ENCODE measurements around the gene CSTPP1.

CSTPP1 gene

GRCh38 chr11:47165253-47165840 is 228.8 kb downstream of the CSTPP1 start:
- DNase-seq = no peak

DNA sequence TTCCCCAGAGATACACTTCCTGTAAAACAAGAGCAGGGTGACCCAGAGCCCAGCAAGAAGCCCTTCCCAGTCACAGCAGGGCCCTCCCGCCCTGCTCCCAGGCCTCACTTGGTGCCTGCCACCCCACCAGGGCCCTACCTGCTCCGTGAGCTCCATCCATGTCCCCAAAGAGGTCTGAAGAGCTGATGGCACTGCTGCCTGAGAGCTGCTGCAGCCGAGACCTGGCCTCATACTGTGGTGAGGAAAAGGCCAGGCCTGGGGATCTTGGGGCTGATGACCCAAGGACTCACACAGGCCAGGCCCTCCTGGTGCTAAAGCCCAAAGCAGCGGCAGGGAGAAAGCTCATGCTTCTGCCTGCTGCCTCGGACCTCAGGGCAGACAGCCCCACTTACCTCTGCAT is 229.8 kb downstream of the CSTPP1 start:
- DNase-seq = no peak

DNA sequence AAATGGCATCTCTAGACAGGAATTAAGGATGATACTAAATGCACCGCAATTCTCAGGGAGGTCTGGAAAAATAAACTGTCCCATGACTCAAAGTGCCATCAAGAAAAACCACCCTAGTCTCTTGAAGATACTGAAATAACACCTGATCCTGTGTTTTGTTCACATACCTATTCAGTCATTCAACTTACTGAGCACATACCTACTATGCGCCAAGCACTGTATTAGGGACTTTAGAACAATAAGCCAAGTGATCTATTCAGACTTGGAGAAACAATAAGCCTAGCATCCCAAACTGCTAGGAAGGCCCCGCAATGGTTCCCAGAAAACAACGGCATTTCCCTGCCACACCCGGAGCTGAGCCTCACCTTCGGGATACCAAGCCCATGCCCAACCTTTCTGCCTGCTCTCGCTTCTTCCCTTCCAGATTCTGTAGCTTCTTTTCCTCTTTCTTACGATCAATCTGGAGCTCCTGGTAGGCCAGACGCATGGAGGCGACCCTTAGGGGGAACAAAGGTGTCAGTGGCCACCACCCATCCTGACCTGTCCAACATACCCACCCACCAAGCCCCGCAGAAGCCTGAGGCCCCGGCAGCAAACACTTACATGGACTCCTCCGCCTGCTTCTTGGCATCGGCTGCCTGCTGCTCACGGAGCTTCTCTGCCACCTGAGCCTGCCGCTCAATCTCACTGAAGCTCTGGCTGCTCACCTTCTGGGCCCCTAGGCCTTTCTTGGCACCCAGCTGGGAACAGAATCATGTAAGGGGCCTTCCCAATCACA is 234.7 kb downstream of the CSTPP1 start:
- no peak for DNase-seq

DNA sequence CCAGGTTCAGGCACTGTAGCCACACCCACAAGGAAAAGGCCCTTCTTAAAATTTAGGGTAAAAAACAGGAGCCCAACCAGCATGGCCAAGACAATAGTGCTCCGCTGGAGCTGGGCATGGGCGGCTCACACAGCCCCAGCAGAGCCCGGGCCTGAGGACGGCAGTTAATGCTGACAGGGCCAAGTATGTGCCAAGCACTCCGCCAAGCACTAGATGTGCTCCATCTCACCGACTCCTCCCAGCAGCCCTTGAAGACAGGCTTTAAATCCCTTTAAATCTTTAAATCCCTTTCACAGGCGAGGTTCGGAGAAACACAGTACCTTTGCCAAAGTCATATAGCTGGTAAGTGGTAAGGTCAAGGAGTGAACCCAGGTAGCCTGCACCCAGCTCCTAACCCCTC is 235.3 kb downstream of the CSTPP1 start:
- DNase-seq = no peak

DNA sequence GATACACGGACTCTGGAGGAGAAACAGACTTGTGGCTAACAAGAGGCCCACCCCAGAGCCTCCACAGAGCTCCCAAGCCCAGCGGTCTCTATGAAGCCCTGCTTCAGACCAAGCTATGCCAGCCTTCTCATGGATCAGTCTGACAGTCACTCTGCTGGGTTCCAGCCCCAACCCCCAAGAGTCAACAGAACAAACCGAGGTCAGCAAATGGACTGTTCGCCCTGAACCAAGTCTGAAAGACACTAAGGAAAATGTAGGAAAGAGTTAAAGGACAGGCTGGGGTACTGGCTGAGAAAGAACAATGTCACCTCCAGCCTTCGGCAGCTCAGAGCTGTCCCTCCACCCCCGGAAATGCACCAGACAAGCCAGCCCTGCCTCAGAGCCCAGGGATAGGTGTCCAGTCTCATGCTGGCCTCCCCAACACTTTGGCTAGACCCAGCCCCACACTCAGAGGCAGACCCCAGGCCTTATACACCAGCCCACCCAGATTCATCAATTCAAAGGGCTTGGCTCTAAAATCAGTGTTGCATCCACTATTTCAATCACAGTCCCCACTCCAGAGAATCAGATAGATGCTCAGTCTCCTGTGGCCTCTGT is 236.3 kb downstream of the CSTPP1 start:
- no peak for DNase-seq

DNA sequence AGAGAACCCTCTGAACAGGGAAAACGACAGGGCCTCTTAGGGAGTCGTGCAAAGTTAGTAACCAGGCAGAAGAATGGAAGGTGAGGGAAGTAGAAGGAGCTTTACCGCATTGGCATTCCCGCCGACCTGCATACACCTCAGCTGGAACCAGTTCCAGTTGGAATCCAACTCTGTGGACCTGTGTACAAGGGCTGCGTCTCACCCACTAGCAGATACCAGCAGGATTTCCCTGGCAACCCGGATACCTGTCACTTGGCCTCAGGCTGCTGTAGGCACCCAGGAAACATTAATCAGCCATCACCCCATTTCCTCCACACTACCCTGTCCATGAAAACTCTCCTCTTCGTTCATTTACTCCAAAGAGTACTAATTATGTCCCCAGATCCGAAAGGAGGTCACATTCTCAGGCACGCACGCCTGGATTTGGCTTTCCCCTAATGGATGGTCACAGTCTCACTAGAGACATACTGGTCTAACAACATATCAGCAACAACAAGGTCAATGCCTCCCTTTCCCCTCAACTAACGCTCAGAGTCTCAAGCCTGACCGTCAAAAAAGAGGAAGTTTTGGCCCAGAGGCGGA is 239.3 kb downstream of the CSTPP1 start:
- no peak for DNase-seq

DNA sequence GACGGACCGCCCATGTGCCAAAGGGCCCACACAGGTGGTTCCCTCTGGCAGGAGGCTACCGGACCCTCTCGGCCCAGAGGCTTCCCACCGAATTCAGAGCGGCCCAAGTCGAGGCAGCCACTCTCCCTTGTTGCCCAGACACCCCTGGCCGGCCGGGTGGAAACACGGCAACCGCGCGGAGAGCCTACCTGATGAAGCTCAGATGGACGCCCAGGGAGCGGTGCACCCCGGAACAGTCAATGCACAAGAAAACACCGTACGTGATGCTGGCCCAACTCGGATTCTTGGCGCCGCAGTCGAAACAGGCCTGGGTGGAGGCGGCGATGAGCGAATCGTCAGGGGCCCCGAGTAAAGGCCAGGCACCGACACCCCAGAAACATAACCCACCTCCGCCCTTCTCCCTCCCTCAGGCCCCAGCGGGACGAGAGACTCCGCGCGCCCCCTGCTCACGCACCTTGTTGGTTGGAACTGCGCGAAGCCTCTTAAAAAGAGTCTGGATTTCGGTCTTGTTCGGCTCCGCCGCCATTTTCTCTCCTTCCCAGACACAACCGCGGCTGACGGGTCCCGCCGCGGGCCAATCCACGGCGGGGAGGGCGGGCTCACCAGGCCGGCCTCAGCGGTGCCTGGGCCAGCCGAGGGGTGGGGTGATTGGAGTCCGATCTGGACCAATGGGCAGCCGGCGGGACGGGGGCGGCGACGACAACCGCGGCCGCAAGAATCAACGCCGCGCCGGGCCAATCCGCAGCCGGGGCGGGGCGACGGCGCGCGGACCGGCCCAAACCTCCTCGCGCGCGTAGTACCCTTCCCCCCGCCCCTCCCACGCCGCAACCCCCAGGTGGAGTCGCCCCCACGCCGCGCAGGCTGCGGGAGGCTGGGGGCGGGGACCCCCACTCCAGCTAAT is 240.0 kb downstream of the CSTPP1 start, which contains the start of gene ARFGAP2:
Gene ARFGAP2, minus strand, starts transcription at position 552 of the 901 bp plus-strand sequence. Its CDS starts 26 bp downstream, at position 526.
- DNase-seq = peak; percentile 90 to 95 (median 94)

- peak in 5 of 6 experiments; percentile 67 to 94 (median 81) for DNase-seq
Observed at GRCh38 chr11:47177229-47177845, 240.8 kb downstream of the CSTPP1 start.

DNA sequence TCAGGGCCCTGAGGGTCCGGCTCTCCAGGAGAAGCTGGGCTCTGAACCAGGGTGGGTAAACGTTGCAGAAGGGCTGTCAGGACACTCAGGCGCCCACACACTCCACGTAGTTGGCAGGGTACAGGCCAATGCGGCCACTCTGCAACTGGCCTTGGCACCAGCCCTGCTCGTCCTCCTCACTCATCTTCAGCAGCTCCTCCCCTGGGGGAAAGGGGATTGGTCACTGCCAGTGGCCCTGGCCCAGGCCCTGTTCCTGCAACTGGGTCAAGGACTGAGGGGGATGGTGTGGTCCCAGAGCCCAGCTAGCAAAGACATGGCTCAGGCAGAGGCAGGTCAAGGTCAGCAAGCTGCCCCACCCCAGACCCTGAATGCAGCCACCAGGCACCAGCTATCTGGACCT is 241.3 kb downstream of the CSTPP1 start:
- no peak for DNase-seq

GRCh38 chr11:47178316-47178715 is 241.8 kb downstream of the CSTPP1 start:
- no peak for DNase-seq

DNA sequence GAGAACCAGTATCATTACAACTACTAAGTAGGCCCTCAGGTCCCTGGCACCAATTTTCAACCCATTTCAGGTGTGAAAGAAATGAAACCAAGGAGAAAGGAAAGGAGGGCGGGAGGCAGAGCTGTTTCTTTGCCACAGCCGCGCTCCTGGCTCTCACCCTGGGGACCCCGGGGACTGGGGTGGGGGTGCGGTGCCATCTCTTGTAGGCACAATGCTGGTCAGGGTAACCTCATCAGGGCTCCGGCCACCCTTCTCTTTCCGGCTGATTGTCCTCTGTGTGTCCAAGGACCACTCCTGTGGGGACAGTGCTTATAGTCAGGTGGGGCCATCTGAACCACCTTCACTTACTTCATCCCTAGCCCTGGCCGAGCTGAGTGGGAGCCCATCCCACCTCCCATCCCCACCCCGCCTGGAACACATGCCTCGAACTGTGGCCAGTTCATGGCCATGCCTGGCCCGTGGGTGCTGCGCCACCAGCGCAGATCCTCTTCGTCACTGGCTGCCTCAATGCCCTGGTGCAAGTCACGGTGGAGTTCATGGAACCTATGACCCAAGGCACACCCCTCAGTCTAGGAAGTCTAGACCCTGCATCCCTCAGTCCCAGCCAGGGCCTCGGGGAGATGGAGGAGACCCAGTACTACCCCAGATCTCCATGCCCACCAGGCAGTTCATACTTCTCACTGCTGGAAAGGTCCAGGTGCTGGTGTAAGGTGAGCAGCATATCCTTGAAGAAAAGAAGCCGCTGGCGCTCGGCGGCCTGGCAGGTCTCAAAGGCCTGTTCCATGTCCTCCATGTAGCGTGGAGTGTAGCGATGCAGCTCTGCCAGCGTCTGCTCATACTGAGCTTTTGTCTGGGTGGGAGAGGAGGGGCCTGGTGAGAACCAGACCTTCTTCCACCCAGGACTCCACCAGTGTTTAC is 242.4 kb downstream of the CSTPP1 start:
- no peak for DNase-seq

- peak in 4 of 6 experiments; percentile 6 to 24 (median 13) for DNase-seq
Observed at GRCh38 chr11:47179655-47179991, 243.1 kb downstream of the CSTPP1 start.

DNA sequence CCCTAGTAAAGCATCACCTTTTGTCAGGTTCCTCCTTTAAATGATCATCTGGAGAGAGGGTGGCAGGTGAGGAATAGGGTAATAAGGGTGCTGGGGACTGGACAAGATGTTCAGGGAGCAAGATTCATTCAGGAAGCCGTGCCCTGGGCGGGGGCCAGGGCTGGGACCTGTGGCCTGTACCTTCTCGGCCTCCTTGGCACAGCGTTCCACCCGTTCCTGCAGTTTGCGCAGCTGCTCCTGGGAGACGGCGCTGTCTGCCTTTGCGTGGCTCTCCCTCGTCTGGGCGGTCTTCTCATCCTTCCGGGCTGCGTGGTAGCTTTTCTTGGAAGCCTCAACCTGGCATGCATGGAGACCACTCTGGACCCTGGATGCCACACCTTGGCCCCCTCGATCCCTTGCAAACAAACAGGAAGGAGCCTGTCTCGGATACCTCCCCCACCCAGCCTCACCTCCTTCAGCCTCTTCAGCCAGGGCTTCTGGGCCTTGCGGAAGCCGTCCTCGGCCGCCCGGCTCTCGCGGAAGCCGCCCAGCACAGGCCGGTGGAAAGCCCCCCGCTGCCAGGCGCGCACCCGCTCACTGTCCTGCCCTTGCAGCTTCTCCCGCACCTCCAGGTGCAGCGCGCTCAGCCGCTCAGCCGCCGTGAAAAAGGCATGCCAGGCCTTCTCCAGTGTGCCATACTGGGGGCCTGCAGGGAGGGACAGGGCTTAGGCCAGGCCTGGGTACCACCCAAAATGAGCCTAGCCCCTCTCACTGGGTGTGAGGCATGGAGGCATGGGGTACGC is 243.6 kb downstream of the CSTPP1 start:
- no peak for DNase-seq

DNA sequence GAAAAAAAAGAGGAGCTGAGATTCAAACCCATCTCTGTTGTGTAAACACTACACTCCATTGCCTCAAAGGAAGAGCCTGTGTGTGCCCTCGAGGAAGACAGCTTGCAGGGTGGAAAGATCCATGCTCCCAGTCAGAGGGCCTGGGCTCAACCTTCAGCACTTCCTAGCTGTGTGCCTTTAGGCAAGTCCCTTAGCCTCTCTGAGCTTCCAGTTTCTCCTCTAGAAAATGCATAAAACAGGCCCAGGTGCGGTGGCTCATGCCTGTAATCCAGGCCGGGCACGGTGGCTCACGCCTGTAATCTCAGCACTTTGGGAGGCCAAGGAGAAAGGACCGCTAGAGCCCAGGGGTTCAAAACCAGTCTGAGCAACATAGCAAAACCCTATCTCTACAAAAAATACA is 244.7 kb downstream of the CSTPP1 start:
- no peak for DNase-seq

DNA sequence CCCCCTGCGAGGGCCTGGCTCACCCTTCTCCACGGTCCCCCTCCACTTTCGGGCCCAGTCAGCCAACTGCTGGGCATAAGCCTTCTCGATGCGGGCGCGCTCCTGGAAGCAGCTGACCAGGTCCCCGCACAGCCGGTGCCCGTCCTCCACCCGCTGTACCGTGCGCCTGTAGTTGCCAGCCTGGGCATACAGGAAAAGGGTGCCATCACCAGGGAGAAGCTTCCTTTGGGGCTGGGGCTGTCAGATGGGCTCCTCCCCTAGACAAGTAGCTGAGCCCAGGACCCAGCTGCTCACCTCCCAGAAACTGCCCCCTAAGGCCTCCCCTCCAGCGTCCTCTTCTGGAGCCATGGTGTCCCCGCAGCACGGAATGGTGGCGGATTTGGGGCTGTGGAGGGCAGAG is 245.8 kb downstream of the CSTPP1 start:
- no peak for DNase-seq

DNA sequence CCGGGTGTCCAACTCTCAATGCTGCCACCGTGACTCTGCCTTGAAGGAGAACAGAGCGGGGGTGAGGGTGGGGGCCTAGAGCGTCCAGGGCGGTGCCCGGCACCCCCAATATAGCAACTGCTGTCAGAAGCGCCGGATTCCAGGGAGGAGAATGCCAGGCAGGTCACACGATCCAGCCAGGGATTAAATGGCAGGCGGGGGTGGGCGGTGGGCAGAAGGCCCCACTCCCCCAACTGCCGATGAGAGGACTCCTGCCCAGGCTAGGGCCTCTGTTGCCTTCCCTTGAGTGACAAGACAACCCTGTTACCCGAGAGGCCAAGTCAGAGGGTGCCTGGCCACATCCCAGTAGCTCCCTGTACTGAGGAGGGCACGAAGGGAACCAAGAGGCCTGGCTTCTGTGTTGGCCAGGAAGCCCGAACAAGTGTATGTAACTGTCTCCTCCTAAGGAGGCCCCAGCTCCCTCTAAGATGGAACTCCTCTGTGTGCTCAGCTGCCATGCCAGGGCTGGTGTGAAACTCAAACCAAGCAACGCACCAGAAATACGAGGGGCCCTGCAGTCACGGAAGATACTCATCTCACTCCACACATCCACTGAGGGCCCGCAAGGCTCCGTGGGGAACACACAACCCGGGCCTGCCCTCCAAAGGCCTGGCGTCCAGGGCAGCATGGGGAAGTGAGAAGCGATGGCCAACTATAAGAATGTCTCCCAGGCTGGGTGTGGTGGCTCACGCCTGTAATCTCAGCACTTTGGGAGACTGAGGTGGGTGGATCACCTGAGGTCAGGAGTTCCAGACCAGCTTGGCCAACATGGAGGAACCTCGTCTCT is 246.7 kb downstream of the CSTPP1 start:
- DNase-seq = no peak

DNA sequence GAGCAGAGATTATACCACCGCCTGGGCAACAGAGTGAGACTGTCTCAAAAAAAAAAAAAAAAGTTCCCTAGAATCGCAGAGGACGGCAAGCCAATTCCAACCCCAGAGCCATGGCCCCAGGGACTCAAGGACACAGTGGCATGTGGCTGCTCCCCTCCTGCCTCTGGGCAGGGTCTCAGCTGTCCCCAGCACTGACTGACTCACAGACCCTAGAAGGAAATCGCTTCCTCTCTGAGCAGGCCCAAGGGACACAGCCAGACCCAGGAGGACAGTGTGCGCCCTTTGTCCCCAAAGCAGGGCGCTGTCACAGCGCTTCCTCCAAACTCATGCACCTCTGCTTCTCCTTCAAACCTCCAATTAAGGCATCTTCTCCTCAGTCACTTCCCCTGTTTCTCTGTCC is 247.4 kb downstream of the CSTPP1 start:
- no peak for DNase-seq

DNA sequence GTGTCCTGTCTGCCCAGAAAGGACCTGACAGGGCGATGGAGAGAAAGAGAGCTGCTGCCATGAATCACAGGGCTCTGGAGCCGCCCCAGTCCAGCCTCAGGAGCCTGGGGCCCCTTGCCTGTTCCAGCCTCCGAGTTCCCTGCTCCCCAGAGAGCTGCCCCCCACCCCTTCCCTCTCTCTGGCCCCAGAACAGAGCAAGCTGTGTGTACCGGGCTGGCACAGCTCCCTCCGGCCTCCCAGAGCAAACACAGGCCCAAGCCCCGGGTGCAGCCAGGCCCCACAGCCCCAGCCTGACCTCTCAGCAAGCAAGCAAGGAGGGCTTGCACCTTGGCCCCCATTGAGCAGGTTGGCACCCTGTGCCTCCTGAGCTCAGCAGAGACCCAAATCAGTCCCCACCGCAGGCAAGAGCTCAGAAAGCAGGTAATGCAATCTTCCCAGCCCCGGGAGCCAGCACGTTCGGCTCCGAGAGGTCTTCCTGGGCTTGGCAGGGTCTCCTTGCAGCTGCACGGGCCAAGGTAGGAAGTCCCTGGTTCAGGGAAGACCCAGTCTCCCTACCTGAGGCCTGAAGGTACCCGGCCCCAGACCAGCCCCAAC is 248.2 kb downstream of the CSTPP1 start:
- no peak for DNase-seq
